Muscle of leg (tissue), 11 donors: Measurements from ENCODE around the gene HAPLN2. TPM values are rescaled to one million over a fixed set of nuclear protein-coding genes. Genes with fewer than 3 reads are reported as not detected.

Experiments
- DNase-seq: peaks from one replicate; pipeline ENCODE4 v3.0.0; 2013
- H3K27ac ChIP-seq: one replicate; pipeline ENCODE4 v1.5.1; 2013; ENCODE audit warnings: mild to moderate bottlenecking, low read length, control low read depth
- H3K27me3 ChIP-seq: one replicate; pipeline ENCODE4 v1.6.1; 2013; ENCODE audit warnings: low read length; ENCODE audit not compliant: control insufficient read depth, insufficient read depth
- H3K36me3 ChIP-seq: one replicate; pipeline ENCODE4 v1.6.1; 2013; ENCODE audit warnings: low read length; ENCODE audit not compliant: control insufficient read depth, insufficient read depth
- H3K4me1 ChIP-seq: one replicate; pipeline ENCODE4 v1.6.1; 2013; ENCODE audit warnings: low read length; ENCODE audit not compliant: control insufficient read depth, insufficient read depth
- H3K4me3 ChIP-seq: one replicate; pipeline ENCODE4 v1.5.1; 2013; ENCODE audit warnings: low read length, control low read depth
- H3K9me3 ChIP-seq: replicated peaks from 2 replicates; pipeline ENCODE4 v1.6.1; 2013; ENCODE audit warnings: low read depth, low read length; ENCODE audit not compliant: control insufficient read depth
- WGBS: methylation state at CpG from one replicate; pipeline ENCODE4 v1.1.5; 2013; ENCODE audit warnings: missing lambda C conversion rate; ENCODE audit not compliant: insufficient coverage; 5-methylcytosine and 5-hydroxymethylcytosine counted together
- polyA plus RNA-seq, 8 donors: library from polyadenylated mRNA; unstranded; fragments of 120-200 nt; gene quantifications; one replicate each; pipeline versions ENCODE4 v1.2.1 to v1.2.3, GENCODE V29; 2013; ENCODE audit warnings: inconsistent platforms in 1 of 8, low replicate concordance in 1 of 8; ENCODE audit not compliant: insufficient read length in 8 of 8, insufficient read depth in 1 of 8
- total RNA-seq: library from RNA; stranded (reverse); fragments of 120-200 nt; gene quantifications from one replicate; pipeline ENCODE4 v1.2.4, GENCODE V29; 2013

HAPLN2 gene
- total and polyA plus RNA-seq, 9 donors = 0.11 to 0.75 (median 0.43) TPM

DNA sequence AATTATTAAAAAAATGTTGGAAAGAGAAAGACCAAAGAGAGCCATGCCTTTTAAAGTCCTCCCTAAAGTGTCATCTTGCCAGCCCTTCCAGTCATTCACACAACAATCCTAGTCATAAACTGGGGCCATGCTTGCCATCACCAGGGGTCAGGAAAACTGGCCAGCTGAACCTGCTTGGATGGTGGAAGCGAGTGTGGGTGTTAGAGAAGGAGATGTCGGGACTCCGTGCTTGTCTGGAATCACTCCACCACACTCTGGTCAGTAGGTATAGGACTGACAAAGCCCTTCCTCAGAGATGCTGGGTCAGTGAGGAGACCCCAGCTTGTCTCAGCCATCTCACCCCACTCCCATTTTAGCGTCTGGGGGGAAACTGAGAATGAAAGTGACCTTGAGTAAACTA lies 3.3 kb upstream of the HAPLN2 start:
- H3K27ac ChIP-seq = peak overlapping the region; percentile 6
- H3K4me3 ChIP-seq = no peak overlapping the region
- peaks cover 2% of the 10 kb centered on the region for H3K4me1 ChIP-seq
- H3K27me3 ChIP-seq = peaks cover 28% of the 10 kb centered on the region
- no peak for DNase-seq
- H3K9me3 ChIP-seq = no peaks in the 10 kb centered on the region
- no peaks in the 10 kb centered on the region for H3K36me3 ChIP-seq
- no CpG with 5 or more reads among the region's 4 CpGs for WGBS

- no peak overlapping the region for H3K4me3 ChIP-seq
- H3K4me1 ChIP-seq = peaks cover 2% of the 10 kb centered on the region
- no peak overlapping the region for H3K27ac ChIP-seq
- H3K27me3 ChIP-seq = peaks cover 33% of the 10 kb centered on the region
- 0% methylated on average over 1 of the region's 5 CpGs for WGBS
- peak; percentile 65 for DNase-seq
- H3K9me3 ChIP-seq = no peaks in the 10 kb centered on the region
- H3K36me3 ChIP-seq = no peaks in the 10 kb centered on the region
These were observed 2.8 kb upstream of the HAPLN2 start for GRCh38 chr1:156616463-156616862.

- H3K4me3 ChIP-seq = no peak overlapping the region
- H3K36me3 ChIP-seq = no peaks in the 10 kb centered on the region
- no peak overlapping the region for H3K27ac ChIP-seq
- DNase-seq = no peak
- H3K4me1 ChIP-seq = peaks cover 10% of the 10 kb centered on the region
- 10% methylated on average over 2 of the region's 6 CpGs for WGBS
- peaks cover 59% of the 10 kb centered on the region for H3K27me3 ChIP-seq
- no peaks in the 10 kb centered on the region for H3K9me3 ChIP-seq
These were observed 354 bp downstream of the HAPLN2 start for GRCh38 chr1:156619582-156619955.

DNA sequence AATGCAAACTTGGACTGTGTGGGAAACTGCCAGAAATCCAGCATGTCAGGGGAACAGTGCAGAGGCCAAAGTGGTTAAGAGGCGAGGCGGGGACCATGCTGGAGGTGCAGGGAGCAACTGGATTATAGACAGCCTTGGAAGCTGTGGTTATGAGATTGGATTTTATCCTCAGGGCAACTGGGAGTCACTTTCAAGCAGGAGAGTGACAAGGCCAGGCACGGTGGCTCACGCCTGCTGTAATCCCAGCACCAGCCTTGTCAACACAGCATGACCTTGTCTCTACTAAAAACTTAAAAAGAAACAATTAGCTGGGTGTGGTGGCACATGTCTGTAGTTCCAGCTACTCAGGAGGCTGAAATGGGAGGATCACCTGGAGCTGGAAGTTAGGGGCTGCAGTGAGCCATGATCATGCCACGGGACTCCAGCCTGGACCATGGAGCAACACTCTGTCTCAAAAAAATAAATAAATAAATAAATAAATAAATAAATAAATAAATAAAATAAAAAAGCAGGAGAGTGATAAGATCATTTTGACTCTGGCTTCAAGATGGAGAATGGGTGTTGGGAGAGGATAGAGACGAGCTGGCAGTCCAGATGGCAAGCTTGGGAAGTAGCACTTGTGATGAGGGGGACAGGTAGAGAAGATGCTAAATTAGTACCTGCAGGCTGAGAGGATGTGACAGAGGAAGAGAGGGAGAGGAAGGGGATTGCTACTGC lies 3.5 kb downstream of the HAPLN2 start:
- Histone ChIP-seq H3K4me3 (no peak overlapping the region), H3K27ac (no peak overlapping the region), H3K4me1 (peaks cover 20% of the 10 kb centered on the region), H3K36me3 (no peaks in the 10 kb centered on the region), H3K27me3 (peaks cover 75% of the 10 kb centered on the region), H3K9me3 (no peaks in the 10 kb centered on the region)
- no peak for DNase-seq
- WGBS = 65% methylated on average over 3 of the region's 6 CpGs

DNA sequence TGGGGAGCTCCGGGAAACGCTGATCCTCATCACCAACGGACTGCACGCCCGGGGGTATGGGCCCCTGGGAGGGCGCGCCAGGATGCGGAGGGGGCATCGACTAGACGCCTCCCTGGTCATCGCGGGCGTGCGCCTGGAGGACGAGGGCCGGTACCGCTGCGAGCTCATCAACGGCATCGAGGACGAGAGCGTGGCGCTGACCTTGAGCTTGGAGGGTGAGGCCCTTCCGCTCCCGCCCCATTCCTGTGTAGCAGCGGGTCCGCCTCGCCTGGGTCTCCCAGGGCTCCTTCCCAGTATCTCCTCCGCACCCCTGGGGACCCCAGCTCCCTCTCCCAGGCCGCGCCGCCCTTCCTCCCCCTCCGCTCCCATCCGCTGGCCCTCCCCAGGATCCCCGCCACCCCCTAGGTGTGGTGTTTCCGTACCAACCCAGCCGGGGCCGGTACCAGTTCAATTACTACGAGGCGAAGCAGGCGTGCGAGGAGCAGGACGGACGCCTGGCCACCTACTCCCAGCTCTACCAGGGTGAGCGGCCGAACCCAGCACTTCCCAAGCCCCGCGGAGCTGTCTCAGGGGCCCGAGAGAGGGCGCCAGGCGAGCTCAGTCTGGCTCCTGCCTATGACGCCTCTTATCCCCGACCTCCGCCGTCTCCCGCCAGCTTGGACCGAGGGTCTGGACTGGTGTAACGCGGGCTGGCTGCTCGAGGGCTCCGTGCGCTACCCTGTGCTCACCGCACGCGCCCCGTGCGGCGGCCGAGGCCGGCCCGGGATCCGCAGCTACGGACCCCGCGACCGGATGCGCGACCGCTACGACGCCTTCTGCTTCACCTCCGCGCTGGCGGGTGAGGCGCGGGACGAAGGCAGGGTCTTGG lies 5.0 kb downstream of the HAPLN2 start:
- peaks cover 73% of the 10 kb centered on the region for H3K27me3 ChIP-seq
- peak; percentile 42 for DNase-seq
- under 1% methylated on average over 81 of the region's 87 CpGs for WGBS
- no peak overlapping the region for H3K27ac ChIP-seq
- H3K36me3 ChIP-seq = no peaks in the 10 kb centered on the region
- no peaks in the 10 kb centered on the region for H3K9me3 ChIP-seq
- H3K4me1 ChIP-seq = peaks cover 20% of the 10 kb centered on the region
- no peak overlapping the region for H3K4me3 ChIP-seq

- Histone ChIP-seq H3K36me3 (no peaks in the 10 kb centered on the region), H3K27me3 (peaks cover 68% of the 10 kb centered on the region), H3K4me1 (peaks cover 20% of the 10 kb centered on the region), H3K27ac (no peak overlapping the region), H3K9me3 (no peaks in the 10 kb centered on the region), H3K4me3 (no peak overlapping the region)
- DNase-seq = no peak
- under 1% methylated on average over 47 of the region's 55 CpGs for WGBS
These were observed 5.7 kb downstream of the HAPLN2 start for GRCh38 chr1:156624814-156625435.

- Histone ChIP-seq H3K27me3 (peaks cover 72% of the 10 kb centered on the region), H3K36me3 (no peaks in the 10 kb centered on the region), H3K9me3 (no peaks in the 10 kb centered on the region), H3K27ac (no peak overlapping the region), H3K4me3 (no peak overlapping the region), H3K4me1 (peaks cover 20% of the 10 kb centered on the region)
- WGBS = 1% methylated on average over 35 of the region's 45 CpGs
- DNase-seq = peak; percentile 54
These were observed 6.3 kb downstream of the HAPLN2 start for GRCh38 chr1:156625436-156626078.

GRCh38 chr1:156626079-156626438 lies 6.8 kb downstream of the HAPLN2 start:
- no peak overlapping the region for H3K27ac ChIP-seq
- H3K9me3 ChIP-seq = no peaks in the 10 kb centered on the region
- no CpG with 5 or more reads among the region's 4 CpGs for WGBS
- no peak for DNase-seq
- H3K36me3 ChIP-seq = no peaks in the 10 kb centered on the region
- H3K4me1 ChIP-seq = peaks cover 20% of the 10 kb centered on the region
- peaks cover 71% of the 10 kb centered on the region for H3K27me3 ChIP-seq
- no peak overlapping the region for H3K4me3 ChIP-seq

DNA sequence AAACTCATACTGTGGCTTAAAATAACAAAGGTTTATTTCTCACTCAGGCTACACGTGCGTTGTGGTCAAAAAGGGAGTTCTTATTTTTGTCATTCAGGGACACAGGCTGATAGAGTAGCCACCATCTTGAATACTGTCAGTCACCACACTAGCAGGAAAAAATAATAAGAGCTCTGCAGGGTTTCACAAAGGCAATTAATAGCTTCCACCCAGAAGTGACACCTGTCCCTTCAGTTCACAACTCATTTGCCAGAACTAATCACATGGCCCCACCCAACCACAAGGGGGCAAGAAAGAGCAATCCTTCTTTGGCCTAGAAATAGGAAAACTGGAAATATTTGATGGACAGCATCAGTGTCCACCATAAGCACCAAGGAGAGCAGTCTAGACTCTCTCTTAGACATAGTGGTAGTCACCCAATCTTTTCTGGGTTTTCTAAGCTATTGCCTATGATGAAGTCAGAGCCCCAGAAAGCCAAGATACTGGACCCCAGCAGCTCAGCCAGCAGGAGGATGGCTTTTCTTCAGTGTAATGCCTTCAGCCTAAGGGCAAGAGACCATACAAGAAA lies 8.2 kb downstream of the HAPLN2 start:
- Histone ChIP-seq H3K4me1 (peaks cover 20% of the 10 kb centered on the region), H3K36me3 (no peaks in the 10 kb centered on the region), H3K27me3 (peaks cover 66% of the 10 kb centered on the region), H3K9me3 (no peaks in the 10 kb centered on the region), H3K4me3 (no peak overlapping the region), H3K27ac (no peak overlapping the region)
- no CpG with 5 or more reads among the region's 2 CpGs for WGBS
- peak; percentile 37 for DNase-seq
